HPDE6-E6E7 (cell line): ENCODE data around the gene CASP5.
"Not testable (repeated sequence)": the region's sequence is repeated elsewhere in the genome, so short reads cannot be mapped to it uniquely, and the experiment has no call there.

Experiments used
- DNase-seq: peaks from one replicate; pipeline ENCODE4 v3.0.0; 2011; ENCODE audit warnings: missing footprints; ENCODE audit errors: extremely low spot score

The CASP5 gene

GRCh38 chr11:105023003-105023402, at the start of gene CASP5:
TSS of gene CASP5 (minus strand) at chr11:105023168. CDS start at chr11:105023136, 32 bp downstream.
- DNase-seq = no peak

GRCh38 chr11:105072080-105072479, 49.1 kb upstream of the CASP5 start:
- DNase-seq = not testable (repeated sequence)

- no peak for DNase-seq
Observed at GRCh38 chr11:105071089-105071732, 48.2 kb upstream of the CASP5 start.

GRCh38 chr11:105070306-105070705, 47.3 kb upstream of the CASP5 start:
- no peak for DNase-seq

GRCh38 chr11:105069749-105070148, 46.8 kb upstream of the CASP5 start:
- not testable (repeated sequence) for DNase-seq

- DNase-seq = not testable (repeated sequence)
Observed at GRCh38 chr11:105063245-105063941, 40.4 kb upstream of the CASP5 start.

- no peak for DNase-seq
Observed at GRCh38 chr11:105057432-105057831, 34.5 kb upstream of the CASP5 start.

GRCh38 chr11:105056446-105056845, 33.5 kb upstream of the CASP5 start:
- DNase-seq = no peak

GRCh38 chr11:105054723-105055493, 31.9 kb upstream of the CASP5 start:
- no peak for DNase-seq

GRCh38 chr11:105052487-105052886, 29.5 kb upstream of the CASP5 start:
- DNase-seq = no peak

- DNase-seq = no peak
Observed at GRCh38 chr11:105051559-105051958, 28.6 kb upstream of the CASP5 start.

- DNase-seq = no peak
Observed at GRCh38 chr11:105049481-105049880, 26.5 kb upstream of the CASP5 start.

GRCh38 chr11:105046898-105047579, 24.1 kb upstream of the CASP5 start:
- peak; percentile 33 for DNase-seq

GRCh38 chr11:105045676-105046296, 22.8 kb upstream of the CASP5 start:
- no peak for DNase-seq

GRCh38 chr11:105044557-105045524, 21.9 kb upstream of the CASP5 start, which contains the start of gene CARD16:
TSS of gene CARD16 (minus strand) at chr11:105045335. CDS start at chr11:105045297, 38 bp downstream.
- peak; percentile 26 for DNase-seq

- DNase-seq = no peak
Observed at GRCh38 chr11:105042178-105042577, 19.2 kb upstream of the CASP5 start.

- DNase-seq = no peak
Observed at GRCh38 chr11:105040703-105041102, 17.7 kb upstream of the CASP5 start.

GRCh38 chr11:105034813-105035620, 12.0 kb upstream of the CASP5 start, which contains the start of gene CASP1:
TSS of gene CASP1 (minus strand) at chr11:105035144. CDS start at chr11:105035113, 31 bp downstream.
- peak; percentile 74 for DNase-seq

GRCh38 chr11:105034388-105034787, 11.4 kb upstream of the CASP5 start:
- not testable (repeated sequence) for DNase-seq
